HG03521 (cell line): ENCODE measurements around the gene CCM2.

Source experiments
- ATAC-seq: cut with Tn5 transposase; IDR thresholded peaks from one replicate; pipeline ENCODE4 v1.9.1; 2021; ENCODE audit warnings: mild to moderate bottlenecking, moderate library complexity; ENCODE audit not compliant: unreplicated experiment

Gene CCM2

GRCh38 chr7:45000093-45001032 is at the start of gene CCM2:
Gene CCM2 (plus strand): TSS chr7:45000201. CDS start chr7:45000334, 133 bp downstream.
- ATAC-seq, result peak; percentile 1

DNA sequence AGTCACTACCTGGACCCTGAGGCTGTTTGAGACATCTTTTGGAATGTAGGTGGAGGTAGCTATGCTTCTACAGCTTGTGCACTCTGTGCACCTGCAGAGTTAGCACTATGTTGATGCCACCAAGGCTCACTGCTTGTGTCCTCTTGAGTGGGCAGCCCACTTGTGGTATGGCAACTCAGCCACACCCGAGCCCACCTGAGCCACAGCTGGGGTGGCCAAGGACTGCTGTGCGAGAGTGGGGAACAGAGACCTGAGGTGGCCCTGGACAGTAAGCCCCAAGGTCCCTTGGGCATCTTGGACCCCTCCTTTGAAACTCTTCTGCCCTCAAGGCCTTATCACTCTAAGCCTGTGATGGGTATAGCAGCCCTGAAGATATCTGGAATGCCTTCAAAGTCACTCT is 46.8 kb upstream of the CCM2 start:
- no peak for ATAC-seq

DNA sequence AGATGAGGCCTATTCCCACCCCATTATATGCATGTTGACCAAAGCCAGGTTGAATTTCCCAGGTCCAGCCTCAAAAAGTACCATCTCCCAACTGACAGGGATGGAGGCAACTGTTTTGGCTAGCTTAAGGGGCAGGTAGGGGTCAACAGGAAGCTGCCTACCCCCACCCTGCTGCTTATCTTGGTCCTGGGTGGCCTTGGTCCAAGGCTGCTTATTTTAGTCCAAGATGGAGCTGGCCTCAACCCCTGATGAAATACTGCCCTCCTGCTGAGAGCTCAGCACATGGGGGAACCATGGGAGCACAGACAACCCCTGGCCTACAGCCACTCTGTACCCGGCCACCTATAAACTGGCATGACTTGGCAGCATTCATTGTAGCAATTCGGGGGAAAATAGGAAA is 44.3 kb upstream of the CCM2 start:
- no peak for ATAC-seq

GRCh38 chr7:44956157-44956766 is 43.7 kb upstream of the CCM2 start:
- ATAC-seq, result no peak

DNA sequence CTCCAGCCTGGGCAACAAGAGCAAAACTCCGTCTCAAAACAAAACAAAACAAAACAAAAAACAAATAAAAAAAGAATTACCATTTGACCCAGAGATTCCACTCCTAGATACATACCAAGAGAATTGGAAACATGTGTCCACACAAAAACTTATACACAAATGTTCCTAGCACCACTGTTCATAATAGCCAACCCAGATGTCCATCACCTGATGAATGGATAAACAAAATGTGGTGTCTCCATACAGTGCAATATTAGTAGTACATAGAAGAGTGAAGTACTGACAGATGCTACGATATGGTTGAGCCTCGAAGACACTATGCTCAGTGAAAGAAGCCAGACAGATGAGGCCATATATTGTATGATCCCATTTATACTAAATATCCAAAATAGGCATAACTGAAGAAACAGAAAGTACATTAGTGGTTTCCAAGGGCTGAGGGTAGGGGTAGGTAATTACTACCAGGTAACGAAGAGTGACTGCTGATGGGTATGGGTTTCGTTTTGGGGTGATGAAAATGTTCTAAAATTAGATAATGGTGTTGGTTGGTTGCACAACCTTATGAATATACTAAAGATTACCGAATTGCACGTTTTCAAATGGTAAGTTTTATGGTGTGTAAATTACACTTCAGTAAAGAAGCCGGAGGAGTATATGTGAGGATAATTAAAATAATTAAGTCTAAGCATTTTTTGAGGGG is 41.2 kb upstream of the CCM2 start:
- ATAC-seq, result no peak

GRCh38 chr7:44959433-44959951 is 40.5 kb upstream of the CCM2 start:
- ATAC-seq, result no peak

- ATAC-seq, result no peak
Measured at GRCh38 chr7:44960011-44960580, 39.9 kb upstream of the CCM2 start.

DNA sequence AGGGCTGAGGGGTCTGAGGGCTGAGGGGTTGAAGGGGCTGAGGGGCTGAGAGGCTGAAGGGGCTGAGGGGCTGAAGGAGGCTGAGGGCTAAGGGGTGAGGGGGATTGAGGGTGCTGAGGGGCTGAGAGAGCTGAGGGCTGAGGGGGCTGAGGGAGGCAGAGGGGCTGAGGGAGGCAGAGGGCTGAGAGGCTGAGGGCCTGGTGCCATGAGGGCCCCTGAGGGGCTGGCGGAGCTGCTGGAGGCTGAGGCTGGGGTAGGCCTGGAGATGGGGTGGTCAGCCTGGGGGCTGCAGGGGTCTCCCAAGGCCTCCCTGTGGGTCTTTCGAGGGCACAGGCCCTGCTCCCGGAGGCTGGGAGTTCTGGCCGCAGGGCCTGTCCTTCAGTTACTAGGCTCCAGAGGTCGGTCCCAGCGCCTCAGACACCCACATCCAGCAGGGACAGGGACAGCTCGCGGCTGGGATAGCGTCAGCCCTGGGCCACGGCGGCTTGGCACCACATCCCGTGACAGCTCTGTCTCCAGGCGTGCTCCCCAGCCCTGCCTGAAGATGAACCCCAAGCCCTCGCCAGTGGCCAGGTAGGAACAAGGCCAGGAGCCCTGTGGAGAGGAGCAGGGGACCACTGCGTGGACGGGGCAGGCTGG is 38.0 kb upstream of the CCM2 start:
- ATAC-seq, result no peak

DNA sequence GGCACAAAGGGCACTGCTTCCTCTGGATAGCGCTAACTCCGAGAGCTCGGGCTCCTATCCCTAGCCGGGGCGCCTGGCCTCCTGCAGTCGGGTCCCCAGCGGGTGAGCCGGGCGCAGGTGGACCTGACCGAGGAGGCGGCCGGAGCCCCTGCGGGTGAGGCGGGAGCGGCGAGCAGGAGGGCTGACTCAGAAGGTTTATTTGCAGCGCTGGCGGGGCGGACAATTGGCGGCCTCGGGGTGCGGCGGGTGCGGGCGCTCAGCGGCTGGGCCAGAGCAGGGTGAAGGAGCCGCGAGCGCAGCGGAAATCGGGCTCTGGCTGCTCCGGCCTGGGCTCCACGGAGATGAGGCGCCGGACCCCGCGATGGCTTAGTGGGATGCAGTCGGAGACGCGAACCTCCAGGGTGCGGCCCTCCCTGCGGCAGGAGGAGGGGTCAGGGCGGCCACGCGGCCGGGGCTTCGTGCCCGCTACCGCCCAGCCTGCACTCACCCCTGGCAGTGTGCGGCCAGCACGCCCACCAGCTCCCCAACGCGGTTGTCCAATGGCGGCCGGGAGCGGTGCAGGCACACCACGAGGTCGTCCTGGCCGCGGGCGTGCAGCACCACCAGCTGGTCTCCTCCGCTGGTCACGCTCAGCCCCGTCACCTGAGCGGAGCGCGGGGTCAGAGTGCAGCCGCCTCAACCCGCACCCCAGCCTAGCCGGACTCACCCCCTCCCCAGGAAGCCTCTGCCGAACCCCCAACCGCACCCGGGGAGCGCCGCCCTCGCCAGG is 37.3 kb upstream of the CCM2 start:
- ATAC-seq, result no peak

- ATAC-seq, result no peak
Measured at GRCh38 chr7:44963364-44964290, 36.4 kb upstream of the CCM2 start.

- no peak for ATAC-seq
Measured at GRCh38 chr7:44964384-44964830, 35.6 kb upstream of the CCM2 start.

DNA sequence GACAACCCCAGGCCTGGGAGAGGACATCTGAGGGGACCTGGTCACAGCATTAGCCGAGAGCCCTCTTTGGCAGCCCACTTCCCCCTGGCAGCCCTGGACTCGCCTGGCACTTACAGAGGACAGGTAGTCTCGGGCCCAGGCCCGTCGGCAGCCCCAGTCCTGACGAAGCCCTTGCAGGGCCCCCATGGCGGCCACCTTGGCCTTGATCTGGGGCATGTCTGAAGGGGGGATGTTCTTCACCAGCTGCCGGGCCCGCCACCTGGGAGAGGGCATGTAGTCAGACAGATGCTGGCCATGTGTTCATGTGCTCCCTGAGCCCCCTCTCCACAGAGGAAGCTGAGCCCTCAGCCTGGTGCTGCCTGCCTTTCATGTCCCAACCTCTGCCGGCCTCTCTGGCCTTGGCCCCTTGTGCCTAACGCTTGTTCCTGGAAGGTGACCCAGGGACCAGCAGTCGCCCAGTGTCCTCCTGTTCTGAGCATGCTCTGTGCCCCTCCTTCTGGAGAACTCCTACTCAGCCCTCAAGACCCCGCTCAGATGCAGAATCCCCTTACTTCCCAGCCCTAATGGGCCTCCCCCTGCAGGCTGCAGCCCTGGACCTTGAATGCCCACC is 35.1 kb upstream of the CCM2 start:
- no peak for ATAC-seq

DNA sequence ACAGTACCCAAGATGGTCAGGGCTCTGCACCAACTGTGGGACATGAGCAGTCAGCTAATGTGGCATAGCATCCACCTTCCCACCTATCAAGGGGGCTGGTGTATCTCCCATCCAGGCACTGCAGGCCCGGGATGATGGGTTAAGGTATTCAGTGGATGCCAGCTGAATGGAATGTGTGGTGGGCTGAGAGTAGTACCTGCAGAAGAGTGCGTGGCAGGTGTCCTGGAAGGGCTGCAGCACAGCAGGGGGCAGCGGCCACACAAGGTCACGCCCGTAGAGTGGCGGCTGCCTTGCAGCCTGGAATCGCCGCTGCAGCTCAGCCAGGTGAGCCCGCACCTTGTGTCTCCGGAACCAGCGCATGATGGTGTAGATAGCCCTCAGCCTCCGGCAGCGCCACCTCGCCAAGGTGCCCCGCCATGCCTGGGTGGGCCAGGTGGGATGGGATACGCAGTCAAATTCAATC is 34.5 kb upstream of the CCM2 start:
- ATAC-seq, result no peak

- no peak for ATAC-seq
Measured at GRCh38 chr7:44965937-44966730, 33.9 kb upstream of the CCM2 start.

DNA sequence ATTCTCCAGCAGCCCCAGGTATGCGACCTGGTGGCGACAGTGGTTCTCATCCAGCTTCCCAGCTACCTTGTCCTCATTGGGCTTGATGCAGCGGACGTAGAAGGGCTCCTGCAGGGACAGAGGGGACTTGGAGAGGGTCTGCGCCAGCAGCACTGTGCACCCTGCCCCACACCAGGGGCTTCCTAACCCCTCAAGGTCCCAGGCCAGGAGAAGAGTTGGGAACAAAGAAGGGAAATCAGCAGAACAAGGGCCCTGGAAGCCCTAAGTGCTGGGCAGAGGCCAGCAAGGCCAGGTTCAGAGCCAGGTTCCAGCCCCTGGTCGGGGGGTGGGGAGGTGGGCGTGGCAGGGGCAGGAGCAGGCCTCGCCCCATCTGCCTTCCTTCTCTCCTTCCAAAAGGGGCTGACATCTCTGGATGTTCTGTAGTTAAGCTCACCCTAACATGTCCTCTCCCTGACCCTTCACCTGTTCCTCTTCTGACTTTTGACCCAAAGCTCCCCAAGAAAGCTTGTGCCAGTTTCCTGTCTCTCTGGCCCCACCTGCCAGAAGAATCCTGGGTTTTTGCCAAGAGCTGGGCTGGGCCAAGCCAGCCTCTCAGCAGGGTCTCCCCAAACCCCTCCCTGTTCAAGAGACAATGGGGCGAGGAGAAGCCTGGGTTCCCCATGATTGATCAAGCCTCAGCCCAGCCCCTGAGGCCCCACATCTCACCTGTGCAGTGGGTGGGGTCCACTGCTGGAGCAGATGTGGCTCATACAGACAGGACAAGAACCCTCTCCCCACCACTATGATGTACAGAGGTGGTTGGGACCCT is 33.1 kb upstream of the CCM2 start:
- ATAC-seq, result no peak

DNA sequence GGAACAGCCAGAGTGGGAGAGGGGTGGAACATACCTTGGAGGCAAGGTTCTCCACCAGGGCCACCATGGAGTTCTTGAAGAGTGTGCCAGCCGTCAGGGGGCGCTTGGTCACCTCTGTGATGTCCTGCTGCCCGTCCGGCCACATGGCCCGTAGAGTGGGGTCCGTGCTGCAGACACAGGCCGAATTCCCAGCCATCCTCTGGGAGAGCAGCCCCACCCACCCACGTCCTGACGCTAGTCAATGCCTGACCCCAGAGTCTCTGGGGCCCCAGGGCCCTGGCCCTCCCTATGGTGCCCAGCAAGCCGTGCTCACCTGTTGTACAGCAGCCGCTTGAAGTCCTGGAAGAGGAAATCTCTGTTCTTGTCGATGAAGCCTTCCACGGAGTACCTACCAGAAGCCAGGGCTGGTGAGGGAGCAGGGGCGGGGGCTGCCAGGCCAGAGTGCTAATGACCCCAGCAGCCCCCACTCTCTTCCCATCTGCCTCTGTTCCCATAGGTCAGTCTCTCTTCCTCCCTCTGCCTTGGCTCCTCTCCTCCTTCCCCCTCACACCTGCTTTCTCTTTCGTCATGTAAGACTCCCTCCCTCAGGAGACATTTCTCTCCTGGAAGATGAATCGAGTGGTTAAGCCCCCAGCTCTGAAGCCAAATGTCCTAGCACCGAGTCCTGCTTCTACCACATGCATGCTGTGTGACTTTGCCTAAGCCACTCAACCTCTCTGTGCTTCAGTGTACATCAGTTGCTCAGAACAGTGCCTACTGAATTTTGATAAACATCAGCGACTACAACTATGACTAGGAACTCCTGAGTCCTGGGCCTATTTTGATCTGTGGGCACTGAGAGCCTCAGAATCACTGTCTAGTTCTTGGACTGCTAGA is 32.2 kb upstream of the CCM2 start:
- ATAC-seq, result no peak
